GM19463 (cell line): ENCODE measurements around the gene NOM1.

Experiments used
- ATAC-seq: cut with Tn5 transposase; IDR thresholded peaks from one replicate; pipeline ENCODE4 v1.9.1; 2021; ENCODE audit warnings: mild to moderate bottlenecking, moderate library complexity; ENCODE audit not compliant: unreplicated experiment

NOM1 gene

DNA sequence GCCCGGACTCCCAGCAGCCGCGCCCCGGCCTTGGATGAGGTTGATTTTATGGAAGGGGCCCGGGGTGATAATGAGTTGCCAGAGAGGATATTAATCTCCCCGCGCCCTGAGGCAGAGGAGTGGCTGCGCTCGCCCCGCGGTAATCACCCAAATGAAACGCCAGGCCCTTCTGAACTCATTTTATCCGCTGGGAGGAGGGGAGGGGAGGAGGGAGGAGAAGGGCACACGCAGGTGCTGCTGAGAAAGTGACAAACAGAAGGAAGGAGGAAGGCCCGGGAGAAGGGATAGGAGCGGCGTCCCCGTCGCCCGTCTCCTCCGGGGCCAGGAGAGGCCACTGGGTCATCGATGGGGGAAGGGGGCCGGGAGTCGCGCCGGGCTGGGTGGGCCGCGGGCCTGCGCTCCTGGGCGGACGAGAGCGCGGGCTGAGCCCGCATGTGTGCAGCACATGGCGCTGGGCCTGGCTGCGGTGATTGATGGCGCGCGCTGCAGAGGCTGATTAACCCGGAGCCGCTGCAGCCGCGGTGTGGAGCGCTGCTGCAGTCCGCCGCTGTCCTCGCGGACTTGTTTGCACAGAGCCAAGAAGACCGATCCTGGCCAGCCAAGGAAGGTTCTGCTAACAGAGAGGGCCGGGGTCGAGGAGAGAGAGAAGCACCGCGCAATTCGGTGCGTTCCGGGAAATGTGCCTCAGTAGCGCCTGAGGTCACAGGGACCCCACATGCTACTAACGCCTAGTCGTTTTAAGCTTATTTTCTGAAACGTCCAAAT lies 54.4 kb downstream of the NOM1 start:
- ATAC-seq, result no peak

DNA sequence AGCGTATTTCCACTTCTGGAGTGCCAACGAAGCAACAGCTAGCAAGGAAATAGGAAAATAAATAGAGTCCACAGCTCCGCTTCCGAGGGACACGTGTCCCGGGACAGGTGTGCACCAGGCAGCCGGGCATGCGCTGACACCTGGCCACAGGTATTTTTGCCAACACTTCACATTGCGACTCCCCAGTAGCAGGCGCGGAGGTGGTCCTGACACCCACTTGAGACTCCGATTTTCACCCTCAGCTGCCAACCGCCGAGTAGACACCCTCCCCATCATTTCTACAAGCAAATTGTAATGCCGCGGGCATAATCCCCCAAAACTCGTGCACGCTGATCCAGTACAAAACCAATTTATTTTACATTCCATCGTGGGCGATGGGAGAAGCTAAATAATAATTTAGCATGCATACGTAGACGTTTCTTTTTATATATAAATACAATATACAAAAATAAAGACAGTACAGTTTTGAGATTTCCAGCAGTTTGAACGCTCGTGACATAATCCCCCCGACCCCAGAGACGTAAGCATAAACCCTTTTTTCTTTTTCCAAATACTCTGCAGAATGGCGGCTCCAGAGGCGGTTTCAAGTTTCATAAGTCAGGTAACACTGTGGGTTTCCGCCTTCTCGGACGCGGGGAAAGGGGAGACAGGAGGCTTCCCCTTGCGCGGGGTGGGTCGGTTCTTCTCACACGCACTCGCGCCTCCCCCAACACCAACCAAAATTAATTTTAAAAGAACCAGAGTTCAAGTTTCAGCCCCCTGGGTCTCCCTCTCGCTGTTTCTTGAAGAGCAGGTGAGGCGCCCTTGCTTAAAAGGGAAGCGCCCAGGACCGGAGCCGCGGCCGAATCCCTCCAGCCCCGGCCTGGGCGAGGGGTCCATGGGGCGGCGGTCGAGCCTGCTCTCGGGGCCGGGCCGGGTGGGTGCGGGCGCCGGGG lies 55.3 kb downstream of the NOM1 start:
- ATAC-seq, result no peak

DNA sequence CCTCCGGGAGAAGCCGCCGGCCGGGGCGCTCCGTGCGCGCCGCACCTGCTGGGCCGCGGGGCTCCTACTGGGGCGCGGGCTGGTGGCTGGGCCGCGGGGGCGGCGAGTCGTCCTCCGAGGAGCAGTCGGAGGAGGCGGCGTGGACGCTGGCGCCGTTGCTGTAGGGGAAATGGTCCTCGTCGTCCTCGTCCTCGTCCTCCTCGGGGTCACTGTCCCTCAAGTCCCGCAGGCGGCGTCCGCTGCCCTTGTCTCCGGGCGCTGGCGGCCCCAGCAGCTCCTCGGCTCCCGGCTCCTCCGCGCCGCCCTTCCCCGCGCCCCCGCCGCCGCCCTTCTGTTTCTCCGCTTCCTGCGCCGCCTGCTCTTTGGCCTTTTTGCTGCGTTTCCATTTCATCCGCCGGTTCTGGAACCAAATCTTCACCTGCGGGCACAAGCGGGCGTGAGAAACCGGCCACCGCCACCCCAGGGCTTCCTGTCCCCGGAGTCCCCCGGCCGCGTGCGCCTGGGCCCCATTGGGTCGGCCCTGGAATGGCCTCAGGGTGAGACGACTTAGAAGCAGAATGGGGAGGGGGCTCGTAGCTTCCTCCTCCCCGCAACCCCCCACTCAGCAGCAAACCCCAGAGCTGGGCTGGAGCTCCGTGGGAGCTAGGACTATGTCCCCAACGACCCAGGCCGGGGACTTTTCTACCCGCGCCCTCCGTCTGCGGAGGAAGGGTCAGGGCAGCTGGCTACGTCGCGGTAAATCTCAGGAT lies 56.1 kb downstream of the NOM1 start:
- no peak for ATAC-seq

DNA sequence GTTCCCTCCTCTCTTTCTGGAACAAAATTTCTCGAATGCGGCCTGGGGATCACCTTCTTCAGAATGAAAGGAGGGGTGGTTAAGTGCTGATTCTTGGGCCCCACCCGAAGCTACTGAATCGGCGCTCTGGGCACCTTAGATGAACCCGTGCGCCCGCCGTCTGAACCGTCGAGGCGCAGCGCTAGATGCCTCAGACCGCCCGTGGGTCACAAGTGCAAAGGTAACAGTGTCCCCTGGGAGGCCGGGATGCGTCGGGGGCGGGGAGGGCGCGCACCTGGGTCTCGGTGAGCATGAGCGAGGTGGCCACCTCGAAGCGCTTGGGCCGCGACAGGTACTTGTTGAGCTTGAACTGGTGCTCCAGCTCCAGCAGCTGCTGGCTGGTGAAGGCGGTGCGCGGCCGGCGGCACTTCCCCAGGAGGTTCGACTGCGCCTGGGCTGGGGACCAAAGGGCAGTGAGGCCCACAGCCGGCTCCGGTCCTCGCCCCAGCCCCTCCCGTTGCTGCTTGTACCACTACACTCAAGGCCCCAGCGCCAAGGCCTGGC lies 56.8 kb downstream of the NOM1 start:
- ATAC-seq, result no peak

DNA sequence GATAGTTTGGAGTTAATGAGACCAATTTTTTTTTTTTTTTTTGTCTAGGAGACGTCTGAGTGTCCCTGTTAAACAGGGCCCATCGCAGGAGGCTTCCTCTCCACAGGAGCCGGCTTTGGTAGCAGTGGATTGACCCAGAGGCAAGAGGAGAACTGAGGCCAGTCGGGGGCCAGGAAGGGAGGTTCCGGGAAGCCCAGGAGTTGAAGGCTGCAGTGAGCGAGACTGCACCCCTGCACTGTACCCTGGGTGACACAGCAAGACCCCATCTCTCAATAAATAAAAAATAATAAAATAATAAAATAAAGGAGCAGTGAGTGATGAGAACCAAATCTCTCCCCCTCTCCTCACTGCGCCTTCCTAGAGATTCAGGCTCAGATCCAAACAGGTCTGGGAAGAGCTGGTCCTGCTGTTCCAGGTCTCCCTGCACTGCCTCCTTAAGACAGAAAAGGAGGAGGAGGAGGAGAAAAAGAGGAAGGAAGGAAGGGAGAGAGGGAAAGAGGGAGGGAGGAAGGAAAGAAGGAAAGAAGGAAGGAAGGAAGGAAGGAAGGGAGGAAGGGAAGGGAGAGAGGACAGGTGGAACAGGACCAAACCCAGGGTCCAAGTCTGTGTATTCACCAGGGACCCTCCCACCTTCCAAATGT lies 57.4 kb downstream of the NOM1 start:
- no peak for ATAC-seq

DNA sequence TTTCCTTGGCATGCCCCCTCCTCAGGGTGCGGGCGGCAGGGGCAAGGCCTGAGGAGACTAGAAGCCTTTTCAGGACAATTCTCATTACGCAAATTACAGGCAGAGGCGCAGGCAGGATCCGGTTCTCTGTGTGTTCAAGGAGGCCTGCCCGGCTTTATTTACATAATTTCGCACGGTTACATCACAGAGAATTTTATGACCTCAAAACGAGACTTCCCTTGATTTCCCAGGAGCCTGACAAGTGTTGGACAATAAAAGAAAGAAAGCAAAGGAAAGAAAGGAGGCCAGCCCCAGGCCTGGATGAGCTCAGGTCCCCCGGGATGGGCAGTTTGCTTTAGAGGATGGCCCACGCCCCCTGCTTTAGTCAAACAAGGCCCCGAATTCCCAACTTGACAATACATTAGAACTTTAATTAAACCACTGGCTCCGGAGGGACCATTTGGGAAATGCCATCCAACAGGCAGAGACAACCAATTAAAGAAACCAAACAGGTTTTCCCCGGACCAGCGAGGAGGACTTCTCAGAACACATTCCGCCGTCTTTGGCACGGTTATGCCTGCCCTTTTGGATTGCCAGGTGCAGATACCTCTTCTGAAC lies 58.1 kb downstream of the NOM1 start:
- ATAC-seq, result no peak

DNA sequence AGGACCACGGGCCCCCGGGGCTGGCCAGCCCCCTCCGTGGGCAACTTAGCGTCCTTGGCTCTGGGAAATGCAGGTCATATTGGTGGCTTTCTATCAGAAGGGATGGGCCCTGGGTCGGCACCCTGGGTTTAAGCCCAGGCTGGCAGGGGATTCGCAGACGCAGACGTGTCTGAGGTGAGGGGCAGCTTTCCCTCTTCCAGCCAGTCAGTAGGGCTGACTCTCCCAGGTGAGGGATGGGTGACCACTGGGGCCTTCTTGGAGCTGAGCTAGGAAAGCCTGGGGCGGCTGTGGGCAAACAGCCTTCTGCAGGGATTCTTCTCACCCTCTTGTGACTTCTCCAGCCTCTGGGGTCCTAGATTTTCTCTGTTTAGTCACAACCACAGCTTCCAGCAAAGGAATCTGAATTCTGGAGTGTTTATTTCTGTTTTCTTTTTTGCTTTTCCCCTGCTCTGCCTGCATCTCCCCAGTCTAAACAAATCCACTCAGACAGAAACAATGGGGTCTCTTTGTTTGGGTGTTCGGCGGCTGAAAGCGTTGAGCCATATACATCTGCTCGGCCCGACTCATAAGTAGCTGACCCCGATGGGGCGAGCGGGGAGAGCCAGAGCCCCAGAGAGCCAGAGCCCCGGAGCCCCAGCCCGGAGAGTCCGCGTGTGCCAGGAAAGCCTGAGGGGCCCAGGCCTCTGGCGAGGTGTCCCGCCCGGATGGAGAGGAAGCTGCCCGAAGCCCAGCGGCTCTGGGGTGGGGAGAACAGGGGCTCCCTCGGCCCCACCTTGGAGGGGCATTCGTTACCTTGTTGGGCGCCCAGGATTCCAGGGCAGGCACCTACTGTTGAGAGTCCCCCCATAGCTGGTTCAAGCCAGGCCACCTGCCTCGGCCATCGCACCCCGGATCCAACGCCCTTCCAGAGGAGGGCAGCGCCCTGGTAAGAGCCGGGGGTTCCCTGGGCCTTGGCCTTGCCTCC lies 59.0 kb downstream of the NOM1 start:
- ATAC-seq, result no peak

DNA sequence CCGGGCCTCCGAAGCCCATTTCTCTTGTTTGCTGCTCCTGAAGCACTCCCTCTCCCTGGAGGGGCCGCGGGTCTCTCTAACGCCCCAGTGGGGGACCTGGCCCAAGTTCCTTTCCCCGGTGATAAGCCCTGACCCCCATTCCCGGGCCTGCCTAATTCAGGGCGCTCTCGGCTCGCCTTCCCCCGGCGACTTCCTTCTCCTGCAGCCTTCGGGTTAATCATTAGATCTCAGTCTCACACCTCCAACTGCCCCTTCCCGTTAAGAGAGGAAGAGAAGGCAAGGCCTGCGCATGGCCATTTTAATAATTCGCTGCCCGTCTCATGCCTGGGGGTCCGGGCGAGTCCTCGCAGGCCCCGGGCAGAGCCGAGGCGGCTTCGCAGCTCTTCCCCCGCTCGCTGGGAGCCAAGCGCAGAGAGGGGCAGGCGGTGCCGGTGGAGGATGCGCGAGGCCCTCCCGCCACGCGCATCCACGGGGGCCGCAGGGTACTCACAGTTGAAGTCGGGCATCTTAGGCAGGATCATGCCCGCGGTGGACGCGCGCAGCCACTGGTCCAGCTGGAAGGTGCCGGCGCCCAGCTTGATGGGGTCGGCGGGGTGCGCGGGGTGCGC lies 59.8 kb downstream of the NOM1 start:
- ATAC-seq, result peak; percentile 19

DNA sequence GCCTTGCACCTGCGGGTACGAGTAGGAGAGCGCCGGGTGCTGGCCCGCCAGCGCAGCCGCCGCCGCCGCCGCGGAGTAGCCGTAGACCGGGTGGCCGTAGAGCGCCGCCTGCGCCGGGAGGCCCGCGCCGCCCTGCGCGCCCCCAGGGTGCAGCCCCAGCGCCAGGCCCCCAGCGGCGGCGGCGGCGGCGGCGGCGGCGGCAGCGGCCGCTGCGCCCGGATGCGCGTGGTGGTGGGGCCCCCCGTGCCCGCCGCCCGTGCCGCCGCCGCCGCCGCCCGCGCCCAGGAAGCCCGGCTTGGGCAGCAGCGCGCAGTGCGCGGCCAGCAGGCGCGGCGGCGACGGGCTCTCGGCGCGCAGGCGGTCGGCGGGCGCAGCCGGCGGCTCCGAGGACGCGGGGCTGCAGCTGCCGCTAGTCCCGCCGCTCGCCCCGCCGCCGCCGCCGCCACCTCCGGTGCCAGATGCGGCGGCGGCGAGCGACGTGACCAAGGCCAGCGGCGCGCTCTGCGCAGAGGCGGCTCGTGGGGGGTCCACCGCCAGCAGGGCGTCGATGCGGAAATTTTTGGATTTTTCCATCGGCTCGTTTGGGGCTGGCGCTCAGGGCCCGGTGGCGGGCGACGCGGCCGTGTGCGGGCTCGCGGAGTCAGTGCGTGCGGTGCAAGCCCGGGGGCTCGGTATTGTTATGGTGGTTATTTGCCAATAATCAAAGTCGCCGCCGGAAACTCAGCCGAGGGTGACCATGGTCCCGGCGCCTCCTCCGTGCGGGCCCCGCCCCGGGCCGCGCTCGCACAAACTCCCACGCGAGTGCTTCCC lies 60.5 kb downstream of the NOM1 start:
- peak; percentile 16 for ATAC-seq

DNA sequence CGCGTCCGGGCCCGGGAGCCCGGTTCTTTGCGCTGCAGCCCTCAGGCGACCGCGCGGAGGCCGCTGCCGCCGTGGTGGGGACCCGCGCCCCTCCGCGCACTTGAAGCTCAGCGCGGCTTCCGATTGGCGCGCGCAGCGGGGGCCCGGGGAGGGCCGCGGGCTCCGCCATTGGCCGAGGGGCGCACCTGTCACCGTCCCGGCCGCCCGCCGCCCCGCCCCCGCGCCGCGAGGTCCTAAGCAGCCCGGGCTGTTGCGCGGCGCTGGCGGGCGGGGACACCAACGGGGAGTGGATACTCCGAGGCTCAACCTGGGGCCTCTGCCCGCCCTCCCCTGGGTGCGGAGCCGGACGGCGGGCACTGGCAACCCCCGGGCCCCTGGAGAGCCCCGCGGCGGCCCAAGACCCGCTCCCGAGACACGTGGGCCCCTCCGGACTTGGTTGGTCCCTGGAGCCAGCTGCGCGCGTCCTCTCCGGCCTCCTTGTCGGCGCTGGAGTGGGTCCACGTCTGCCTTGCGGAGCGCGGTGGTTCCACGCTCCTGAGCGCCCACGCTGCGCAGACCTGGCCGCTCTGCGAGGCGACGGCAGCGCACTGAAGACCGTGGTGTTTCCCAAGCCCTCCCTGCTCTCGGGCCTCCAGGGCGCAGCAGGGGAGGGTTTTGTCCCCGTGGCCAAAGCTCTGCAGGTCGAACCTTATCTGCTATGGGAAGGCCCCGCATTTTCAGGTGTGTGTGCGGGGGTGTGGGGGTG lies 61.2 kb downstream of the NOM1 start, which contains the start of gene MNX1:
MNX1 (minus strand) TSS at position 76 of the 745 bp plus-strand sequence. CDS start 313 bp downstream, outside the sequence.
- ATAC-seq, result peak; percentile 70

DNA sequence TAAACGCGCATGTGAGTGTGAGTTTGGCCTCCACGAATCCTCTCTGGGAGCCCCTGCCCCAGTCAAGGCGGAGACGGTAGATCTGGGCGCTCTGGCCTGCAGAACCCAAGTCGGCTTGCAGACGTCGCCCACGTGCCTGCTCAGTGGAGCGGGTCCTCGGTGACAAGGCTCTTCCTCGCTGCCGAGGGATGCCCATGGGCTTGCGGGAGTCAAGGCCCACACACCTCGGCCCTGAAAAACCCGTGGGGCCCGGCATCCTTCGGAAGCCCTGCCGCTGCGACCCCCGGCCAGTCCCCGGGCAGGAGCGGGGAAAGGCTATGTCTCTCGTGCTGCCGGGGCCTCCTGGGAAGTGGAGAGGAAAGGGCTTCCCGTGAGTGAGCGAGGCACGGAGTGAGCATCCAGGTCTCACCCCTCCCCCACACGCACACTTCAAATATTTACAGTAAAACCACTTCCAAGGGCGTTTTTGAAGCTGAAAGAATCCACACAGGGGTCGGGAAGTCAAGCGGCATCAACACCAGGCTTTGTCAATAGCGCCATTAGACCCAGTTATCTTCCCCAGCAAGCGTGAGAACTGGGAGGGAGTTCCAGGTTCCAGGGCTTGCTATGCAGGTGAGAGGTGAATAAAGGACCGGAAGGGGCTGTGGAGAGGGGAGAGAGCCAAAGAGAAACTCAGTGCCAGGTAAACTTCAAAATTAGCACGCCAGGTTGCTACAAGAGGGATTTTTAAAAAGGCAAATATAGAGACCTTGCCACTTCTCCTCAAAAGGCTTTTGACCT lies 62.0 kb downstream of the NOM1 start:
- no peak for ATAC-seq

DNA sequence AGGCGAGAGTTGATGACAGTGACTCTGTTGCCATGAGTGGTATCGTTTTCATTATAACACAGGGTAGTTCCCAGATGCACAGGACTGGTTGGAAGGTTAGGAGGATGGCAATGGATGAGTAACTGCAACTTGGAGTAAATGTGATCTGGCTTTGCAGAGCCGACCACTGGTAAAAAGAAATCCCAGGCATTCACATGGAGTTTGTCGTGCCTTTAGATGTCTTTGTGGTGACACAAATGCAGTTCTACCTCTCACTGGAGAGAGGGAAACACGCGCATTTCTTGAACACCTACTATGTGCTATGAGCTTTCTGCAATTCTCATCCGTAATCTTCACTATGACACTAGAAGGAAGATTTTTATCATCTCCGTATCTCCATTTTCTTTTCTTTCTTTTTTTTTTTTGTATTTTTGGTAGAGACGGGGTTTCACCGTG lies 62.6 kb downstream of the NOM1 start:
- no peak for ATAC-seq

DNA sequence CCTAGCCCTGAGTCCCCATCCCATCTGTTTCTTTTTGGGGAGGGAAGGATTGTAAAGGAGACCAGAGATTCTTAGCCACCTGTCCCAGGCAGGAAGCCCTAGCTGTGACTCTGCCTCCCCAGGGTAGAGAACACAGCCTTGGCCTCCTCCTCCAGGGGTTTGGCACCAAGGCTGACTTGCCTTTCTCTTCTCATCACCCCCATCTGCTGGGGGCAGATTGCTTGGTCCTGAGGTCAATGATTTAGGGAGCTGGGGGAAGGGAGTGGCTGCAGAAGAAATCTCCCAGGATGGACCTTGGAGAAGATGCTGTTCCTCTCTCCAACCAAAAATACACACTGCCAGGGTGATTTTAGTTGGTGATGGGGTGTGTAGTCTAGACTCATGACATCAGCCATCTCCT lies 63.6 kb downstream of the NOM1 start:
- ATAC-seq, result no peak

DNA sequence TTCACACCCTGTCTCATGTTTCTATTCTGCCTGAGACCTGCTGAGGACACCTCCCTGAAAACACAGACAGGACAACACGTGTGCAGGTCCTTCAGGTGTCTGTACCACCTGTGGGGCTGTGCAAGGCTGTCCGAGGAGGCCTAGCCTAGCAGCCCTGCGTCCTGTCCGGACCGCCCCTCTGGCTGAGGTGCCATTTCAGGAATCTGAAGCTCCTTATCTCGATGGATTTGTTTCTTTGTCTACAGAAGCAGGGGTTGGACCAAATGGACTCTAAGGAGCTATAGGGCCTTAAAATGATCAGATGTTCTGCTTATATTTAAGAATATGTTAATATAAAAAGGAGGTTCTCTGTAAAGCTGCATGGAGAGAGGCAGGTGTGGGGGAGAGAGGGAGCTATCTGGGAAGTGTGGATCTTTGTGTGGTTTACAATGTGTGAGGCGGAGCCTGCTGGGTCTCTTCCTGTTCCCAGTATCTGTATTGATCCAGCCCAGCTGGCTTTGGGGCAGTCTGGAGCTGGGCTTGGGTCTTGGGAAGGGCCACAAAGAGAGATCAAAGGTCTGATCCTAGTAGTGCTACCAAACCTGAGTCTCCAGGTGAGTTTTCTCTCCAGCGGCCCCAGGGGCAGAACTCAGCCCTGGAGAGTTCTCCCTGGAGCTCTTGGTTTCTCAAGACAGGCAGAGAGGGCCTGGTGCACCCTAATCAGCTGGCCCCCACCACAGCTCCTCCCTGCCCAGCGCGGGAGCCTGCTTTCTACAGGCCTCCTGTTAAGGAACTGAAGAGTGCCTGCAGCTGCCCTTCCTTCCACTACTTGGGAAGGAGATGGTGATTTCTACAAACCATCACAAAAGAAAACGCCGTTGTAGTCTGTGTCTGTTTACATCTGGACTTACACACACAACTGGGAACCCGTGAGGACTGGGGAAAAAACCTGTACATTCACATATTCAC lies 64.4 kb downstream of the NOM1 start:
- ATAC-seq, result no peak
